H1 (cell line): ENCODE results near the gene BCAS3. TPM values are rescaled to one million over a fixed set of nuclear protein-coding genes. Genes with fewer than 3 reads are reported as not detected.

Source experiments
- ATF3 ChIP-seq: IDR thresholded peaks from 2 replicates; pipeline ENCODE4 v1.6.1; 2011; ENCODE audit warnings: low read depth, mild to moderate bottlenecking, low read length; ENCODE audit not compliant: insufficient read depth
- EP300 ChIP-seq, 2 experiments: IDR thresholded peaks; 1 replicate in 1 of 2; 2 replicates in 1 of 2; pipeline ENCODE4 v1.6.1; 2011 to 2012; ENCODE audit warnings: low read depth in 2 of 2, low read length in 2 of 2, mild to moderate bottlenecking in 2 of 2, borderline replicate concordance in 1 of 2, inconsistent platforms in 1 of 2, moderate library complexity in 1 of 2
- GTF2F1 ChIP-seq: IDR thresholded peaks from 2 replicates; pipeline ENCODE4 v1.6.1; 2012; ENCODE audit warnings: low read depth, low read length, improper control_type of control experiment, borderline replicate concordance
- NANOG ChIP-seq: IDR thresholded peaks from 2 replicates; pipeline ENCODE4 v1.6.1; 2011; ENCODE audit warnings: low read length, low read depth, mild to moderate bottlenecking, inconsistent platforms; ENCODE audit not compliant: insufficient read depth, poor library complexity, severe bottlenecking
- TBP ChIP-seq: IDR thresholded peaks from 2 replicates; pipeline ENCODE4 v1.6.1; 2011; ENCODE audit warnings: low read depth, low read length, improper control_type of control experiment
- polyA plus RNA-seq, 7 experiments: library from polyadenylated mRNA; depleted of rRNA in 3 of 7; stranded (reverse) in 5 of 7; unstranded in 2 of 7; fragments of >200 nt in 5 of 7; fragments of 200-250 nt in 2 of 7; gene quantifications; 1 replicate in 5 of 7; 2 replicates in 1 of 7; 4 replicates in 1 of 7; pipeline versions ENCODE4 v1.2.1 to v1.2.3, GENCODE V29; 2011 to 2013; ENCODE audit warnings: missing spikeins in 2 of 7, mixed read lengths in 2 of 7
- total RNA-seq: library from RNA; stranded (reverse); fragmentation: NEBNext Ultra II Directional; extraction: Animal tissue kit (Norgen Biotek cat#: 25700); gene quantifications from 2 replicates; pipeline ENCODE4 v1.2.1, GENCODE V29; 2021

The BCAS3 gene
- total and polyA plus RNA-seq, 2 of the 8 experiments (the other 6 are each of a cell fraction or from before 2014, with no cell fraction given) = 9.9 to 13.3 TPM

- TF ChIP-seq NANOG = no peak
- no peak for TF ChIP-seq EP300 (IDR thresholded peaks at IDR 0.05; ENCODE audit: borderline replicate concordance in 1 of 2, low read depth in 2 of 2, low read length in 2 of 2)
- no peak for TF ChIP-seq TBP
- TF ChIP-seq ATF3 = no peak
- TF ChIP-seq GTF2F1 = no peak
Observed at GRCh38 chr17:61361084-61361483, 683.4 kb downstream of the BCAS3 start (continued).
